ENCODE results near the gene R3HDM4. TPM values are rescaled to one million over a fixed set of nuclear protein-coding genes. Genes with fewer than 3 reads are reported as not detected.
"Not testable (repeated sequence)": the region's sequence is repeated elsewhere in the genome, so short reads cannot be mapped to it uniquely, and the experiment has no call there.

Gene R3HDM4
- total RNA-seq, 1 donor from 2014 or later = 20.0 TPM

- ATAC-seq = peak; percentile 33
- DNase-seq = peak; percentile 76
- intact Hi-C loops (cut with micrococcal nuclease) = no loop called here
These were observed 43.5 kb downstream of the R3HDM4 start for GRCh38 chr19:869245-870177.

DNA sequence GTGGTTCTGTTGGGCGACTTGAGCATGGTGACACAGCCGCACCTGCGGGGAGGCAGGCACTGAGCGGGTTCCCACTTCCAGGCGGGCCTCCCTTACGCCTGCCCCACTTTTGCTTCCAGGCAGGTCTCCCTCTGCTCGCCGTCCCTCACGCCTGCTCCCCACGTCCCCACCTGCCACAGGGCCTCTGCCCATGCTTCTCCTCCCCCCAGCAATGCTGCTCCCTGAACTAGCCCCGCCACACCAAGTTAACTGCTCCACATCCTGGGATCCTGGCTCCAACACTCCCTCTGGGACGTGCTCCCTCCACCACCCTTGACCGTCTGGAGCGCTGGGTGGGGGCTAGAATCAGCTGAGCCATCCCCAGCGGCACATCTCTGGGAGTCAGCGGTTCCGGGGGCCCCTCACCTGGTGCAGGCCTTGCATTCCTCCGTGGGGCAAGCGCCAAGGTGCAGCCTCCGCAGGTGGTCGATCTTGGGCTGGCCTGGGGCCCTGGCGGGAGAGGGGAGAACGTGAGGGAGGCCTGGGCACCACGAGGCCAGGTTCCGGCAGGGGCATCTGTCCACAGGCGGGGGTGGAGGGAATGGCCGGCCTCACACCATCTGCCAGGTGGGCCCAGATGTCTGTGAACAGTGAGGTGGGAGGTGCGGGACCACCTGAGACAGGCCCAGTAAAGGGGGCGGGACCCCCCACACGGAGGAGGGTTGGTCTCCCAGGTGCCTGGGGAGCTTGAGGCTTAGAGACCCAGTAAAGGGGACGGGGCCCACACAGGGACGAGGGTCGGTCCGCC, 44.4 kb downstream of the R3HDM4 start:
- DNase-seq (peak; percentile 48), ATAC-seq (no peak)
- intact Hi-C loops (cut with micrococcal nuclease) = no loop called here

GRCh38 chr19:867855-868457, 45.1 kb downstream of the R3HDM4 start:
- peak; percentile 50 for DNase-seq
- no peak for ATAC-seq
- intact Hi-C loops (cut with micrococcal nuclease) = no loop called here

GRCh38 chr19:867301-867793, 45.7 kb downstream of the R3HDM4 start:
- intact Hi-C loops (cut with micrococcal nuclease) = no loop called here
- peak; percentile 61 for DNase-seq
- peak; percentile 7 for ATAC-seq

- ATAC-seq (no peak), DNase-seq (peak; percentile 38)
- intact Hi-C loops (cut with micrococcal nuclease) = no loop called here
These were observed 46.2 kb downstream of the R3HDM4 start for GRCh38 chr19:866769-867300.

GRCh38 chr19:863315-863620, 49.8 kb downstream of the R3HDM4 start:
- DNase-seq (no peak), ATAC-seq (no peak)
- intact Hi-C loops (cut with micrococcal nuclease) = no loop called here

- ATAC-seq (no peak), DNase-seq (peak; percentile 76)
- intact Hi-C loops (cut with micrococcal nuclease) = no loop called here
These were observed 50.3 kb downstream of the R3HDM4 start for GRCh38 chr19:862581-863314.

- ATAC-seq (peak; percentile 0), DNase-seq (peak; percentile 60)
- intact Hi-C loops (cut with micrococcal nuclease) = no loop called here
These were observed 51.1 kb downstream of the R3HDM4 start for GRCh38 chr19:861756-862580.

DNA sequence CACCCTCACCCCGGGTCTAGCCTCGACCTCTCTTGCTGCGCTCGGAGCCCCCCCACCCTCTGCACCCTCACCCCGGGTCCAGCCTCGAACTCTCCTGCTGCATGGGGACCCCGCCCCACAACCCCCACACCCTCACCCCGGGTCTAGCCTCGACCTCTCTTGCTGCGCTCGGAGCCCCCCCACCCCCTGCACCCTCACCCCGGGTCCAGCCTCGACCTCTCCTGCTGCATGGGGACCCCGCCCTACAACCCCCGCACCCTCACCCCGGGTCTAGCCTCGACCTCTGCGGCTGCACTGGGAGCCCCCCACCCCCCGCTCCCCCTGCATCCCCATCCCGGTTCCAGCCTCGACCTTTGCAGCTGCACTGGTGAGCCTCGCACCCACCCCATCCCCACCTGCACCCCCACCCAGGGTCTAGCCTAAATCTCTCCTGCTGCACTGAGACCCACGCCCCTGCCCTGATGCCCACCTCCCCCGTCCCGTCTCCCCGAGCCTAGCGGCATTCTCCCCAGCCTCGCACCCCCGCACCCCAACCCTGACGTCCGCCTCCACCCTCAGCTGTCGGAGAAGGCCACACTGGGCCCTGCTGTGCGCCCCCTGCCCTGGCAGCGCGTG, 51.8 kb downstream of the R3HDM4 start:
- DNase-seq = no peak
- no peak for ATAC-seq
- intact Hi-C loops (cut with micrococcal nuclease) = no loop called here

GRCh38 chr19:858868-859843, 53.9 kb downstream of the R3HDM4 start, which contains the start of gene CFD:
Gene CFD (plus strand): TSS chr19:859664. CDS start chr19:859690, 26 bp downstream.
- peak; percentile 78 for ATAC-seq
- intact Hi-C loops (cut with micrococcal nuclease) = no loop called here
- DNase-seq = peak; percentile 87

GRCh38 chr19:858284-858683, 54.7 kb downstream of the R3HDM4 start:
- DNase-seq (no peak), ATAC-seq (no peak)
- intact Hi-C loops (cut with micrococcal nuclease) = no loop called here

GRCh38 chr19:855566-856120, 57.4 kb downstream of the R3HDM4 start:
- DNase-seq (no peak), ATAC-seq (no peak)
- intact Hi-C loops (cut with micrococcal nuclease) = no loop called here

GRCh38 chr19:855142-855541, 57.9 kb downstream of the R3HDM4 start:
- intact Hi-C loops (cut with micrococcal nuclease) = no loop called here
- ATAC-seq (no peak), DNase-seq (no peak)

GRCh38 chr19:854549-854948, 58.5 kb downstream of the R3HDM4 start:
- intact Hi-C loops (cut with micrococcal nuclease) = no loop called here
- ATAC-seq (no peak), DNase-seq (no peak)

DNA sequence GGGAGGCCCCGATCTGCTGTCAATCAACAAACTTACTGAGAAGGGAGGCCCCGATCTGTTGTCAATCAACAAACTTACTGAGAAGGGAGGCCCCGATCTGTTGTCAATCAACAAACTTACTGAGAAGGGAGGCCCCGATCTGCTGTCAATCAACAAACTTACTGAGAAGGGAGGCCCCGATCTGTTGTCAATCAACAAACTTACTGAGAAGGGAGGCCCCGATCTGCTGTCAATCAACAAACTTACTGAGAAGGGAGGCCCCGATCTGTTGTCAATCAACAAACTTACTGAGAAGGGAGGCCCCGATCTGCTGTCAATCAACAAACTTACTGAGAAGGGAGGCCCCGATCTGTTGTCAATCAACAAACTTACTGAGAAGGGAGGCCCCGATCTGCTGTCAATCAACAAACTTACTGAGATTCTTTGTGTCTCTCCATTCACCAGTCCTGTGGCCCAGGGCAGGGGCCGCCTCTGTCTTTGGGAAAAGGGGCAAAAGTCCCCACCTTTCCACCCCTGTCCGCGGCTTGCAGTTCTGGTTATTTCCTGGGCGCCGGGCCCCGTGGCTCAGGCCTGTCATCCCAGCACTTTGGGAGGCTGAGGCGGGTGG, 59.3 kb downstream of the R3HDM4 start:
- DNase-seq; intact Hi-C loops (cut with micrococcal nuclease); ATAC-seq: not testable (repeated sequence)

Measured in left ventricle myocardium superior (tissue), 1 donor.